Measurements from ENCODE around the gene GIT1. TPM values are rescaled to one million over a fixed set of nuclear protein-coding genes. Genes with fewer than 3 reads are reported as not detected.

Gene GIT1
- total and polyA plus RNA-seq, 2 donors (not counting 1 experiment from before 2014, with no cell fraction given) = 12.4 to 20.1 TPM

- H3K79me2 ChIP-seq (ENCODE audit: control insufficient read depth, insufficient read depth, low read length) = no peaks in the 10 kb centered on the region
- no peaks in the 10 kb centered on the region for H3K9me3 ChIP-seq (ENCODE audit: control insufficient read depth, insufficient read depth, low read depth, low read length)
- H3K4me1 ChIP-seq (ENCODE audit: control insufficient read depth, extremely low read depth, insufficient read depth, low read length) = peaks cover 11% of the 10 kb centered on the region
- no peak overlapping the region for H3K27ac ChIP-seq (ENCODE audit: insufficient read depth, low read length)
- no peak for DNase-seq (ENCODE audit: low read depth in 2 of 2)
- H3K4me3 ChIP-seq (replicated peaks in 1 of 4; ENCODE audit: control extremely low read depth in 1 of 4, insufficient read depth in 1 of 4, low read depth in 3 of 4, low read length in 4 of 4) = no peak overlapping the region
- H4K20me1 ChIP-seq (ENCODE audit: control insufficient read depth, extremely low read depth, insufficient read depth, low read length) = no peaks in the 10 kb centered on the region
- no peak overlapping the region for H2AFZ ChIP-seq (ENCODE audit: low read length)
- TF ChIP-seq EZH2 (IDR thresholded peaks at IDR 0.05; ENCODE audit: low read length, missing control alignments) = no peak
- no peak for TF ChIP-seq CTCF (conservative IDR thresholded peaks at IDR 0.05 in 1 of 2, IDR thresholded peaks at IDR 0.05 in 1 of 2; ENCODE audit: low read depth in 1 of 2, low read length in 2 of 2)
- H3K27me3 ChIP-seq (ENCODE audit: control insufficient read depth, insufficient read depth, low read length) = no peaks in the 10 kb centered on the region
- H3K4me2 ChIP-seq (ENCODE audit: extremely low read depth, insufficient read depth, low read length) = no peak overlapping the region
- H3K36me3 ChIP-seq (ENCODE audit: control insufficient read depth, insufficient read depth, low read length) = no peaks in the 10 kb centered on the region
- H3K9ac ChIP-seq (ENCODE audit: insufficient read depth, low read length) = no peak overlapping the region
Measured at GRCh38 chr17:29595943-29596774, 6.7 kb upstream of the GIT1 start.

GRCh38 chr17:29595107-29595942, 5.9 kb upstream of the GIT1 start:
- peak in 1 of 2 donors; percentile 28 for DNase-seq (ENCODE audit: low read depth in 2 of 2)
- Histone ChIP-seq H3K36me3 (ENCODE audit: control insufficient read depth, insufficient read depth, low read length) (no peaks in the 10 kb centered on the region), H4K20me1 (ENCODE audit: control insufficient read depth, extremely low read depth, insufficient read depth, low read length) (no peaks in the 10 kb centered on the region), H2AFZ (ENCODE audit: low read length) (no peak overlapping the region), H3K9me3 (ENCODE audit: control insufficient read depth, insufficient read depth, low read depth, low read length) (no peaks in the 10 kb centered on the region), H3K27ac (ENCODE audit: insufficient read depth, low read length) (no peak overlapping the region), H3K27me3 (ENCODE audit: control insufficient read depth, insufficient read depth, low read length) (no peaks in the 10 kb centered on the region), H3K4me3 (replicated peaks in 1 of 4; ENCODE audit: control extremely low read depth in 1 of 4, insufficient read depth in 1 of 4, low read depth in 3 of 4, low read length in 4 of 4) (no peak overlapping the region), H3K4me1 (ENCODE audit: control insufficient read depth, extremely low read depth, insufficient read depth, low read length) (peaks cover 11% of the 10 kb centered on the region), H3K79me2 (ENCODE audit: control insufficient read depth, insufficient read depth, low read length) (no peaks in the 10 kb centered on the region), H3K9ac (ENCODE audit: insufficient read depth, low read length) (no peak overlapping the region), H3K4me2 (ENCODE audit: extremely low read depth, insufficient read depth, low read length) (no peak overlapping the region)
- TF ChIP-seq CTCF (conservative IDR thresholded peaks at IDR 0.05 in 1 of 2, IDR thresholded peaks at IDR 0.05 in 1 of 2; ENCODE audit: low read depth in 1 of 2, low read length in 2 of 2) (no peak), EZH2 (IDR thresholded peaks at IDR 0.05; ENCODE audit: low read length, missing control alignments) (no peak)

- no peak for DNase-seq (ENCODE audit: low read depth in 2 of 2)
- Histone ChIP-seq H4K20me1 (ENCODE audit: control insufficient read depth, extremely low read depth, insufficient read depth, low read length) (no peaks in the 10 kb centered on the region), H3K27me3 (ENCODE audit: control insufficient read depth, insufficient read depth, low read length) (no peaks in the 10 kb centered on the region), H3K79me2 (ENCODE audit: control insufficient read depth, insufficient read depth, low read length) (no peaks in the 10 kb centered on the region), H3K9ac (ENCODE audit: insufficient read depth, low read length) (no peak overlapping the region), H3K4me1 (ENCODE audit: control insufficient read depth, extremely low read depth, insufficient read depth, low read length) (peaks cover 17% of the 10 kb centered on the region), H3K27ac (ENCODE audit: insufficient read depth, low read length) (no peak overlapping the region), H3K4me3 (replicated peaks in 1 of 4; ENCODE audit: control extremely low read depth in 1 of 4, insufficient read depth in 1 of 4, low read depth in 3 of 4, low read length in 4 of 4) (peak overlapping the region in 2 of 4 experiments; percentile 52 to 61), H3K9me3 (ENCODE audit: control insufficient read depth, insufficient read depth, low read depth, low read length) (no peaks in the 10 kb centered on the region), H3K4me2 (ENCODE audit: extremely low read depth, insufficient read depth, low read length) (no peak overlapping the region), H3K36me3 (ENCODE audit: control insufficient read depth, insufficient read depth, low read length) (no peaks in the 10 kb centered on the region), H2AFZ (ENCODE audit: low read length) (no peak overlapping the region)
- no peak for TF ChIP-seq CTCF (conservative IDR thresholded peaks at IDR 0.05 in 1 of 2, IDR thresholded peaks at IDR 0.05 in 1 of 2; ENCODE audit: low read depth in 1 of 2, low read length in 2 of 2)
- TF ChIP-seq EZH2 (IDR thresholded peaks at IDR 0.05; ENCODE audit: low read length, missing control alignments) = no peak
Measured at GRCh38 chr17:29594519-29595090, 5.2 kb upstream of the GIT1 start.

All from fibroblast of lung (primary cell).